ENCODE results near the gene PDE4D. TPM values are rescaled to one million over a fixed set of nuclear protein-coding genes. Genes with fewer than 3 reads are reported as not detected.
"Not testable (repeated sequence)": the region's sequence is repeated elsewhere in the genome, so short reads cannot be mapped to it uniquely, and the experiment has no call there.

PDE4D gene
- total RNA-seq, 2 experiments from 2014 or later, result 164 to 175 TPM

DNA sequence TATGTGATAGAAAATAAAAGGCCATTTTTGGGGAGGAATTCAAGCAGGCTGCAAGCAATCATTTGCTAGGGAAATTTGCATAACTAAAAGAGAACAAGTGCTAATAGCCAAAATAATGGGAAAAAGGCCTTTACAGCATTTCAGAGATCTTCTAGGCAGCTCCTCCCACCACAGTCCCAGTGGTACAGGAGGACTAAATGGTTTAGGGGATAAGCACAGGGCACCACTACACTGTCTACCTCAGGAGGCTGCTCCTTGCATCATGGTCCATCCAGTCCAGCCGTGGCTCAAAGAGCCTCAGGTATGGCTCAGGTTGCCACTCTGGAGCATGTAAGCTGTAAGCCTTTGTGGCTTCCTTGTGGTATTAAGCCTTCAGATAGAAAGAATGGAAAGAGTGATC lies 485.6 kb downstream of the PDE4D start:
- Mint-ChIP-seq H3K36me3 (ENCODE audit: low read depth) (no peaks in the 10 kb centered on the region), H3K27me3 (no peaks in the 10 kb centered on the region), H3K4me1 (ENCODE audit: low read depth) (no peaks in the 10 kb centered on the region), H3K9me3 (peaks cover 5% of the 10 kb centered on the region), H3K4me3 (no peak overlapping the region), H3K27ac (no peak overlapping the region)
- Histone ChIP-seq H3K36me3 (ENCODE audit: insufficient read depth, low read length) (no peaks in the 10 kb centered on the region), H3K27ac (ENCODE audit: low read depth in 1 of 2, low read length in 2 of 2) (no peak overlapping the region), H3K9me3 (ENCODE audit: control insufficient read depth in 1 of 2, insufficient read depth in 1 of 2, low read length in 2 of 2) (peaks cover 7 to 11% of the 10 kb centered on the region in 2 experiments), H3K4me3 (ENCODE audit: low read length) (no peak overlapping the region), H3K4me1 (ENCODE audit: insufficient read depth, low read length) (no peaks in the 10 kb centered on the region), H3K27me3 (ENCODE audit: control insufficient read depth in 1 of 2, insufficient read depth in 2 of 2, low read length in 2 of 2) (no peaks in the 10 kb centered on the region)
- DNase-seq (no peak), ATAC-seq (ENCODE audit: poor library complexity) (no peak)
- intact Hi-C loops (cut with DNase I, micrococcal nuclease), result no loop called here
- ChIA-PET POLR2A (no interaction called here), CTCF (no interaction called here)
- TF ChIP-seq, protein P1, sequence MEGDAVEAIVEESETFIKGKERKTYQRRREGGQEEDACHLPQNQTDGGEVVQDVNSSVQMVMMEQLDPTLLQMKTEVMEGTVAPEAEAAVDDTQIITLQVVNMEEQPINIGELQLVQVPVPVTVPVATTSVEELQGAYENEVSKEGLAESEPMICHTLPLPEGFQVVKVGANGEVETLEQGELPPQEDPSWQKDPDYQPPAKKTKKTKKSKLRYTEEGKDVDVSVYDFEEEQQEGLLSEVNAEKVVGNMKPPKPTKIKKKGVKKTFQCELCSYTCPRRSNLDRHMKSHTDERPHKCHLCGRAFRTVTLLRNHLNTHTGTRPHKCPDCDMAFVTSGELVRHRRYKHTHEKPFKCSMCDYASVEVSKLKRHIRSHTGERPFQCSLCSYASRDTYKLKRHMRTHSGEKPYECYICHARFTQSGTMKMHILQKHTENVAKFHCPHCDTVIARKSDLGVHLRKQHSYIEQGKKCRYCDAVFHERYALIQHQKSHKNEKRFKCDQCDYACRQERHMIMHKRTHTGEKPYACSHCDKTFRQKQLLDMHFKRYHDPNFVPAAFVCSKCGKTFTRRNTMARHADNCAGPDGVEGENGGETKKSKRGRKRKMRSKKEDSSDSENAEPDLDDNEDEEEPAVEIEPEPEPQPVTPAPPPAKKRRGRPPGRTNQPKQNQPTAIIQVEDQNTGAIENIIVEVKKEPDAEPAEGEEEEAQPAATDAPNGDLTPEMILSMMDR (IDR thresholded peaks at IDR 0.05), result no peak

DNA sequence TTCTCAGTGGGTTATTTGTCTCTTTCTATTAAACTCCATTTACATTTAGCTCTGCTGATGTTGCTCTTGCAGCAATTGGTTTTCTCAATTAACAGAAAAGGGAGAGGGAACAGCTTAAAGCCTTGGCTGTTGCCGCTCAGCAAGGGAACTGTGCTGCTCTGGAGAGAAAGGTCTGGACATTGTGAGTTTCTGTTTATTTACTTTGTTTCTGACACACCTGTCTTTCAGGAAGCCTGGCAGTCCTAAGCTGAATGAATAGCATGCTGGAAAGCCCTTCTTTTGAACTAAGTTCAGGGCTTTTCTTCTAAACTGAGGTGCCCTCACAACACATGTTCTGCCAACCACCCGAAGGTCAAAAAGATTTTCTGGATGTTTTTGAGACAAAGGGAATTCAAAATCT lies 491.9 kb downstream of the PDE4D start:
- ChIA-PET CTCF (no interaction called here), POLR2A (no interaction called here)
- no peak for ATAC-seq (ENCODE audit: poor library complexity)
- intact Hi-C loops (cut with DNase I, micrococcal nuclease), result no loop called here
- H3K27ac ChIP-seq (ENCODE audit: low read depth in 1 of 2, low read length in 2 of 2), result no peak overlapping the region
- DNase-seq, result no peak
- H3K27ac Mint-ChIP-seq, result no peak overlapping the region
- no peaks in the 10 kb centered on the region for H3K36me3 ChIP-seq (ENCODE audit: insufficient read depth, low read length)
- H3K27me3 ChIP-seq (ENCODE audit: control insufficient read depth in 1 of 2, insufficient read depth in 2 of 2, low read length in 2 of 2), result no peaks in the 10 kb centered on the region
- H3K4me3 Mint-ChIP-seq, result no peak overlapping the region
- H3K4me3 ChIP-seq (ENCODE audit: low read length), result no peak overlapping the region
- H3K9me3 ChIP-seq (ENCODE audit: control insufficient read depth in 1 of 2, insufficient read depth in 1 of 2, low read length in 2 of 2), result no peaks in the 10 kb centered on the region
- TF ChIP-seq, protein P1 (IDR thresholded peaks at IDR 0.05), result no peak
- peaks cover 3% of the 10 kb centered on the region for H3K27me3 Mint-ChIP-seq
- H3K36me3 Mint-ChIP-seq (ENCODE audit: low read depth), result no peaks in the 10 kb centered on the region
- no peaks in the 10 kb centered on the region for H3K4me1 Mint-ChIP-seq (ENCODE audit: low read depth)
- H3K4me1 ChIP-seq (ENCODE audit: insufficient read depth, low read length), result no peaks in the 10 kb centered on the region
- H3K9me3 Mint-ChIP-seq, result no peaks in the 10 kb centered on the region

DNA sequence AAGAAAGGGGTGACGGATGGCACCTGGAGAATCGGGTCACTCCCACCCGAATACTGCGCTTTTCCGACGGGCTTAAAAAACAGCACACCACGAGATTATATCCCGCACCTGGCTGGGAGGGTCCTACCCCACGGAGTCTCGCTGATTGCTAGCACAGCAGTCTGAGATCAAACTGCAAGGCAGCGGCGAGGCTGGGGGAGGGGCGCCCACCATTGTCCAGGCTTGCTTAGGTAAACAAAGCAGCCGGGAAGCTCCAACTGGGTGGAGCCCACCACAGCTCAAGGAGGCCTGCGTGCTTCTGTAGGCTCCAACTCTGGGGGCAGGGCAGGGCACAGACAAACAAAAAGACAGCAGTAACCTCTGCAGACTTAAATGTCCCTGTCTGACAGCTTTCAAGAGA lies 498.6 kb downstream of the PDE4D start:
- H3K36me3 Mint-ChIP-seq (ENCODE audit: low read depth); H3K9me3 ChIP-seq (ENCODE audit: control insufficient read depth in 1 of 2, insufficient read depth in 1 of 2, low read length in 2 of 2); H3K27me3 ChIP-seq (ENCODE audit: control insufficient read depth in 1 of 2, insufficient read depth in 2 of 2, low read length in 2 of 2); H3K4me3 Mint-ChIP-seq; H3K4me1 Mint-ChIP-seq (ENCODE audit: low read depth); ATAC-seq (ENCODE audit: poor library complexity); CTCF ChIA-PET; H3K4me1 ChIP-seq (ENCODE audit: insufficient read depth, low read length); H3K27me3 Mint-ChIP-seq; H3K27ac Mint-ChIP-seq; H3K27ac ChIP-seq (ENCODE audit: low read depth in 1 of 2, low read length in 2 of 2); POLR2A ChIA-PET; H3K4me3 ChIP-seq (ENCODE audit: low read length); DNase-seq; H3K9me3 Mint-ChIP-seq; intact Hi-C loops (cut with DNase I, micrococcal nuclease); H3K36me3 ChIP-seq (ENCODE audit: insufficient read depth, low read length): not testable (repeated sequence)

DNA sequence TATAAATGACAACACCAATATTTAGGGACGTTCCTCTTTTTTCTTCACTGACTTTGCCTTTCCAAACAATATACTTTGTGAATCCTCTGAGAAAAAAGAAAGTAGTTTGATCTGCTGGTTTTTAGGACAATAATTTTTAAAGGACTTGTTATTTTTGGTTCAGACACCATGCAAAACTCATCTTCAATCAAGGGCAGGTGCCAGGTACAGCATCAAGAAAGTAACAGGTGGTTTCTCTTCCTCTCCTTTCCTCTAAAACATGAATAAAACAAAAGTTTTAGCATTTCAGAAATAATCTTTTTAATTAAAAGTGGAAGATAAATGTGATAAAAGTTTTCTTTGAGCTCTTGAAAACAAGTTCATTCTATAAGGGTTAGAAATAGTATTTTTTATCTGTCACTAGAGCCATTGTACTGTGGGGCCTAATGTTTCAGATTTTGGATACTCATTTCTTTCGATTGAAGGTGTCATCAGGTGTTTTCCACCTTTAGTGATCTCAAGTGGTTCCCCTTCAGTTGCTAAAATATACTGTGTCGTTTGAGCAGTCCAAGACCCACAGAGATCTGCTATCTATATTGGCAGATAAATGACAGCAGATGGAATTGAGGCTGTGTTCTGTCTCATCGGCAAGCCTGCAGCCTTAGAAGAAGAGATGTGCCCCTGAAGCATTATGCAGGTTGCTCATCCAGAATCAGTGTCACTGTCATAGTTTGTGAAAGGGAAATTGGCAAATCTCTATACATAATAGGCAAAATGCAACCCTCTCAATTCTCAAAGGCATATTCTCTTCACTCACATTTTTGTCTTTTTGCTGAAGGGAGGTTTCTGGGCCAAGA lies 499.7 kb downstream of the PDE4D start:
- Mint-ChIP-seq H3K27me3 (peaks cover 4% of the 10 kb centered on the region), H3K4me3 (no peak overlapping the region), H3K27ac (no peak overlapping the region), H3K36me3 (ENCODE audit: low read depth) (no peaks in the 10 kb centered on the region), H3K4me1 (ENCODE audit: low read depth) (no peaks in the 10 kb centered on the region), H3K9me3 (no peaks in the 10 kb centered on the region)
- ChIA-PET POLR2A (no interaction called here), CTCF (no interaction called here)
- TF ChIP-seq, protein P1 (IDR thresholded peaks at IDR 0.05), result no peak
- Histone ChIP-seq H3K36me3 (ENCODE audit: insufficient read depth, low read length) (no peaks in the 10 kb centered on the region), H3K4me3 (ENCODE audit: low read length) (no peak overlapping the region), H3K9me3 (ENCODE audit: control insufficient read depth in 1 of 2, insufficient read depth in 1 of 2, low read length in 2 of 2) (no peaks in the 10 kb centered on the region), H3K4me1 (ENCODE audit: insufficient read depth, low read length) (no peaks in the 10 kb centered on the region), H3K27ac (ENCODE audit: low read depth in 1 of 2, low read length in 2 of 2) (no peak overlapping the region), H3K27me3 (ENCODE audit: control insufficient read depth in 1 of 2, insufficient read depth in 2 of 2, low read length in 2 of 2) (no peaks in the 10 kb centered on the region)
- intact Hi-C loops (cut with DNase I, micrococcal nuclease), result no loop called here
- ATAC-seq (ENCODE audit: poor library complexity), result no peak
- DNase-seq, result no peak
